Glutamatergic neuron (in vitro differentiated cells): ENCODE results near the gene DMXL2. TPM values are rescaled to one million over a fixed set of nuclear protein-coding genes. Genes with fewer than 3 reads are reported as not detected.
"Not testable (repeated sequence)": the region's sequence is repeated elsewhere in the genome, so short reads cannot be mapped to it uniquely, and the experiment has no call there.

Experiments
- DNase-seq: peaks from one replicate; pipeline ENCODE4 v3.0.0; 2022
- H3K27ac Mint-ChIP-seq: one replicate; pipeline ENCODE4 v1.8.0; 2020; ENCODE audit warnings: mild to moderate bottlenecking, mixed read lengths, inconsistent platforms; ENCODE audit not compliant: unreplicated experiment
- H3K27me3 Mint-ChIP-seq: one replicate; pipeline ENCODE4 v1.8.0; 2020; ENCODE audit warnings: mild to moderate bottlenecking, moderate library complexity, mixed read lengths, inconsistent platforms; ENCODE audit not compliant: unreplicated experiment
- H3K36me3 Mint-ChIP-seq: one replicate; pipeline ENCODE4 v1.8.0; 2020; ENCODE audit warnings: mild to moderate bottlenecking, mixed read lengths, inconsistent platforms; ENCODE audit not compliant: unreplicated experiment
- H3K4me1 Mint-ChIP-seq: one replicate; pipeline ENCODE4 v1.8.0; 2020; ENCODE audit warnings: mild to moderate bottlenecking, low read depth, mixed read lengths, inconsistent platforms; ENCODE audit not compliant: unreplicated experiment
- H3K4me3 Mint-ChIP-seq: one replicate; pipeline ENCODE4 v1.8.0; 2020; ENCODE audit warnings: mild to moderate bottlenecking, mixed read lengths, inconsistent platforms; ENCODE audit not compliant: unreplicated experiment
- H3K9me3 Mint-ChIP-seq: one replicate; pipeline ENCODE4 v1.8.0; 2020; ENCODE audit warnings: mild to moderate bottlenecking, moderate library complexity, mixed read lengths, inconsistent platforms; ENCODE audit not compliant: unreplicated experiment
- CTCF ChIP-seq: fragments of 200-600 bp; sonication (generic); IDR thresholded peaks from one replicate; pipeline ENCODE4 v1.5.0; 2021; ENCODE audit not compliant: partially characterized antibody, unreplicated experiment
- total RNA-seq: library from RNA; stranded (reverse); fragmentation: NEBNext Ultra II Directional; extraction: Animal tissue kit (Norgen Biotek cat#: 25700); gene quantifications from one replicate; pipeline ENCODE4 v1.2.1, GENCODE V29; 2021; ENCODE audit not compliant: unreplicated experiment

DMXL2 gene
- total RNA-seq, 1 donor from 2014 or later: 48.2 TPM

- Mint-ChIP-seq H3K9me3 (no peaks in the 10 kb centered on the region), H3K4me3 (no peak overlapping the region), H3K27me3 (no peaks in the 10 kb centered on the region), H3K4me1 (no peaks in the 10 kb centered on the region), H3K36me3 (peaks cover 3% of the 10 kb centered on the region), H3K27ac (no peak overlapping the region)
- TF ChIP-seq CTCF: no peak
- no peak for DNase-seq
These were observed 184.0 kb downstream of the DMXL2 start for GRCh38 chr15:51438526-51438925.

- H3K27ac Mint-ChIP-seq: no peak overlapping the region
- H3K4me1 Mint-ChIP-seq: no peaks in the 10 kb centered on the region
- H3K9me3 Mint-ChIP-seq: peaks cover 1% of the 10 kb centered on the region
- H3K4me3 Mint-ChIP-seq: no peak overlapping the region
- TF ChIP-seq CTCF: no peak
- no peaks in the 10 kb centered on the region for H3K36me3 Mint-ChIP-seq
- no peak for DNase-seq
- H3K27me3 Mint-ChIP-seq: no peaks in the 10 kb centered on the region
These were observed 197.0 kb downstream of the DMXL2 start for GRCh38 chr15:51425517-51426040.

GRCh38 chr15:51424780-51425179 is 197.8 kb downstream of the DMXL2 start:
- DNase-seq: no peak
- Mint-ChIP-seq H3K27me3 (no peaks in the 10 kb centered on the region), H3K36me3 (no peaks in the 10 kb centered on the region), H3K27ac (no peak overlapping the region), H3K9me3 (peaks cover 1% of the 10 kb centered on the region), H3K4me1 (no peaks in the 10 kb centered on the region), H3K4me3 (no peak overlapping the region)
- no peak for TF ChIP-seq CTCF

- DNase-seq, H3K9me3 Mint-ChIP-seq, H3K4me1 Mint-ChIP-seq, H3K4me3 Mint-ChIP-seq, H3K27ac Mint-ChIP-seq, H3K27me3 Mint-ChIP-seq, H3K36me3 Mint-ChIP-seq: not testable (repeated sequence)
These were observed 199.5 kb downstream of the DMXL2 start for GRCh38 chr15:51423040-51423439.

- no peak for DNase-seq
- no peaks in the 10 kb centered on the region for H3K27me3 Mint-ChIP-seq
- no peak for TF ChIP-seq CTCF
- no peak overlapping the region for H3K27ac Mint-ChIP-seq
- no peaks in the 10 kb centered on the region for H3K9me3 Mint-ChIP-seq
- H3K36me3 Mint-ChIP-seq: no peaks in the 10 kb centered on the region
- H3K4me3 Mint-ChIP-seq: no peak overlapping the region
- H3K4me1 Mint-ChIP-seq: no peaks in the 10 kb centered on the region
These were observed 206.4 kb downstream of the DMXL2 start for GRCh38 chr15:51416129-51416528.
